Upper lobe of left lung (tissue), 4 donors: Measurements from ENCODE around the gene SEL1L2.

Experiments used
- CTCF ChIP-seq, 6 experiments: fragments of 450-650 bp in 4 of 6; fragments of 200-600 bp in 2 of 6; sonication (generic) in 2 of 6; IDR thresholded peaks; one replicate each; pipeline ENCODE4 v1.5.1; 2016 to 2019; ENCODE audit warnings: antibody characterized with exemption in 6 of 6
- POLR2A ChIP-seq, 4 donors: fragments of 450-650 bp; IDR thresholded peaks; one replicate each; pipeline ENCODE4 v1.5.1; 2016 to 2017; ENCODE audit warnings: antibody characterized with exemption in 4 of 4, mild to moderate bottlenecking in 2 of 4
- POLR2AphosphoS5 ChIP-seq, 2 donors: sonication (generic); formaldehyde crosslinking; IDR thresholded peaks; one replicate each; pipeline ENCODE4 v1.5.1; 2017; ENCODE audit warnings: antibody characterized with exemption in 2 of 2

- TF ChIP-seq POLR2A (IDR thresholded peaks at IDR 0.05), result no peak
- TF ChIP-seq CTCF (IDR thresholded peaks at IDR 0.05), result no peak
- no peak for TF ChIP-seq POLR2AphosphoS5 (IDR thresholded peaks at IDR 0.05)
Observed at GRCh38 chr20:13898012-13898612, 92.3 kb downstream of the SEL1L2 start.
